Measurements from ENCODE around the gene SOD1.

- TF ChIP-seq CTCF (conservative IDR thresholded peaks at IDR 0.05 in 1 of 2, IDR thresholded peaks at IDR 0.05 in 1 of 2; ENCODE audit: low read depth in 1 of 2, low read length in 2 of 2) (no peak), EZH2 (IDR thresholded peaks at IDR 0.05; ENCODE audit: low read length, missing control alignments) (no peak)
Observed at GRCh38 chr21:31682620-31683019, 23.1 kb downstream of the SOD1 start.
